Measurements from ENCODE around the gene MRPL1. TPM values are rescaled to one million over a fixed set of nuclear protein-coding genes. Genes with fewer than 3 reads are reported as not detected.

The MRPL1 gene
- total RNA-seq, 1 donor from 2014 or later: 31.7 TPM

DNA sequence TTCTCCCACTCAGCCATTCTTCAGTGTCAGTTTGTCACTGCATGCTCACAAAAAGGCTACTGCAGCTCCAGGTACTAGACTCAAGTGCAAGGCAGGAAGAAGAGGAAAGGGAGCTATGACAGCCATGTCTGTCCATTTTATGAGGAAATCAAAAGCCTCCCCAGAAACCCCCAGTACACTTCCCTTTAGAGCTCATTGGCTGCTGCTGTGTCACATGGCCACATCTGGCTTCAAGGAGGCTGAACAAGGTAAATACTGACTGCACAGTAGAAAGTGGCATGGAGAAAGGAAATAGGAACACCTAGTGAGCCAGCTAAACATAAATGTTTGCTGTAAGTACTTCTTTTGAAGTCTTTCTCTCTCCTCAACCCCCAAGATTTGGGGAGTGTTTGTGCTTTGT, 127.3 kb downstream of the MRPL1 start:
- DNase-seq (no peak), ATAC-seq (ENCODE audit: low read depth) (no peak)
- ChIA-PET POLR2A (no interaction called here), CTCF (no interaction called here)
- TF ChIP-seq, protein P1, sequence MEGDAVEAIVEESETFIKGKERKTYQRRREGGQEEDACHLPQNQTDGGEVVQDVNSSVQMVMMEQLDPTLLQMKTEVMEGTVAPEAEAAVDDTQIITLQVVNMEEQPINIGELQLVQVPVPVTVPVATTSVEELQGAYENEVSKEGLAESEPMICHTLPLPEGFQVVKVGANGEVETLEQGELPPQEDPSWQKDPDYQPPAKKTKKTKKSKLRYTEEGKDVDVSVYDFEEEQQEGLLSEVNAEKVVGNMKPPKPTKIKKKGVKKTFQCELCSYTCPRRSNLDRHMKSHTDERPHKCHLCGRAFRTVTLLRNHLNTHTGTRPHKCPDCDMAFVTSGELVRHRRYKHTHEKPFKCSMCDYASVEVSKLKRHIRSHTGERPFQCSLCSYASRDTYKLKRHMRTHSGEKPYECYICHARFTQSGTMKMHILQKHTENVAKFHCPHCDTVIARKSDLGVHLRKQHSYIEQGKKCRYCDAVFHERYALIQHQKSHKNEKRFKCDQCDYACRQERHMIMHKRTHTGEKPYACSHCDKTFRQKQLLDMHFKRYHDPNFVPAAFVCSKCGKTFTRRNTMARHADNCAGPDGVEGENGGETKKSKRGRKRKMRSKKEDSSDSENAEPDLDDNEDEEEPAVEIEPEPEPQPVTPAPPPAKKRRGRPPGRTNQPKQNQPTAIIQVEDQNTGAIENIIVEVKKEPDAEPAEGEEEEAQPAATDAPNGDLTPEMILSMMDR (IDR thresholded peaks at IDR 0.05): no peak
- Mint-ChIP-seq H3K36me3 (ENCODE audit: low read depth) (no peaks in the 10 kb centered on the region), H3K27ac (no peak overlapping the region), H3K4me1 (no peaks in the 10 kb centered on the region), H3K9me3 (no peaks in the 10 kb centered on the region), H3K27me3 (peaks cover 19% of the 10 kb centered on the region), H3K4me3 (no peak overlapping the region)
- intact Hi-C loops (cut with micrococcal nuclease): no loop called here

- CTCF ChIA-PET: no interaction called here
- ATAC-seq (ENCODE audit: low read depth) (no peak), DNase-seq (no peak)
- H3K9me3 Mint-ChIP-seq: no peaks in the 10 kb centered on the region
- H3K27me3 Mint-ChIP-seq: peaks cover 19% of the 10 kb centered on the region
- POLR2A ChIA-PET: no interaction called here
- H3K4me3 Mint-ChIP-seq: no peak overlapping the region
- H3K4me1 Mint-ChIP-seq: no peaks in the 10 kb centered on the region
- H3K27ac Mint-ChIP-seq: no peak overlapping the region
- intact Hi-C loops (cut with micrococcal nuclease): no loop called here
- H3K36me3 Mint-ChIP-seq (ENCODE audit: low read depth): no peaks in the 10 kb centered on the region
- TF ChIP-seq, protein P1 (IDR thresholded peaks at IDR 0.05): no peak
These were observed 127.8 kb downstream of the MRPL1 start for GRCh38 chr4:77990456-77990855.

DNA sequence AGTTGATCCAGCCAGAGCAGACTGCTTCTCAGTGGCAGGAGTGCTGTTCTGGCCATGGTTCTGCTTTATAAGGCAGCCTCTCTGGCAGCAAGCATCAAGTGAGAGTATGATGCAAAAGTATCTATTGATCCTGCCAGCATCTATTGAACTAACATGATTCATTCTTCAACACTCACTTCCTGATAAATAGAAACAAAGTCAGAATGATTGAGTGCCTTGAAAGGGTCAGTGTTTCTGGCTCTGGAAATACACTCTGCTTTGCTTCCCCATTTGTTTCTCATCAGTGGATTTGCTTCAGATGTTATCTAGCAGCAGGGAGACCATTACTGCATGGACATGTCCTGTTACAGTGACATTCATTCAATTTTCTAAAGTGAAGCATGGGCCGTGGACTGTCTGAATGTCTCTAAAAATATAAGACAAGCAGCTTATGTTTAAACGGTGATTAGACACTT, 128.3 kb downstream of the MRPL1 start:
- ATAC-seq (ENCODE audit: low read depth) (no peak), DNase-seq (no peak)
- Mint-ChIP-seq H3K27ac (no peak overlapping the region), H3K4me3 (no peak overlapping the region), H3K9me3 (no peaks in the 10 kb centered on the region), H3K36me3 (ENCODE audit: low read depth) (no peaks in the 10 kb centered on the region), H3K27me3 (peaks cover 19% of the 10 kb centered on the region), H3K4me1 (no peaks in the 10 kb centered on the region)
- intact Hi-C loops (cut with micrococcal nuclease): no loop called here
- POLR2A ChIA-PET: no interaction called here
- CTCF ChIA-PET: no interaction called here
- TF ChIP-seq, protein P1 (IDR thresholded peaks at IDR 0.05): no peak

DNA sequence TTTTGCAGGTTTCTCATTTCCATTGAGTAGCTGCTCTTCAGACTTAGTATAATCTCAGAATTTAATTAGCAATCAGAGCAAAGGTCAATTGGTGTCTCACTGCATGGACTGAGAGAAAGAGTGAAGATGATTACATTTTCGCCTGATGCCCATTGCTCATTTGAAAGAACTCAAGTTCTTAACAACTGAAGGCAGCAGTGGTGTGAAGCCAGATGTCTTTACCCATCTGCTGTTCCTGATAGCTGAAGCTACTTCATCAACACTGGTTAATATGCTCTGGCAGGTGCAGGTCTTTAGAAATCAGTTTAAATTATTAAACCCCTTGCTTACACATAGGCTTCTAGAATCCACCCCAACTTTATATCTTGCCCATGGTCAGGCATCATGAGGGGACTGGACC, 130.0 kb downstream of the MRPL1 start:
- intact Hi-C loops (cut with micrococcal nuclease): no loop called here
- TF ChIP-seq, protein P1 (IDR thresholded peaks at IDR 0.05): no peak
- Mint-ChIP-seq H3K9me3 (no peaks in the 10 kb centered on the region), H3K4me1 (no peaks in the 10 kb centered on the region), H3K27me3 (peaks cover 19% of the 10 kb centered on the region), H3K4me3 (no peak overlapping the region), H3K27ac (no peak overlapping the region), H3K36me3 (ENCODE audit: low read depth) (no peaks in the 10 kb centered on the region)
- ChIA-PET CTCF (no interaction called here), POLR2A (no interaction called here)
- DNase-seq: no peak
- ATAC-seq (ENCODE audit: low read depth): no peak

GRCh38 chr4:77994194-77994721, 131.6 kb downstream of the MRPL1 start:
- TF ChIP-seq, protein P1 (IDR thresholded peaks at IDR 0.05): no peak
- intact Hi-C loops (cut with micrococcal nuclease): no loop called here
- H3K36me3 Mint-ChIP-seq (ENCODE audit: low read depth): no peaks in the 10 kb centered on the region
- ChIA-PET POLR2A (no interaction called here), CTCF (interaction anchor here (1.0 kb wide), 1 partner anchor 870 kb away, joined by 3 read pairs; no protein-coding TSS in a partner anchor)
- ATAC-seq (ENCODE audit: low read depth): peak; percentile 57
- H3K27me3 Mint-ChIP-seq: peaks cover 19% of the 10 kb centered on the region
- no peak overlapping the region for H3K4me3 Mint-ChIP-seq
- H3K27ac Mint-ChIP-seq: no peak overlapping the region
- H3K9me3 Mint-ChIP-seq: no peaks in the 10 kb centered on the region
- no peak for DNase-seq
- H3K4me1 Mint-ChIP-seq: no peaks in the 10 kb centered on the region
